Activated CD8-positive, alpha-beta memory T cell treated with anti-CD3 and anti-CD28 coated beads, Interleukin-2, amount 50 U/mL, for 24 hours (primary cell): ENCODE data around the gene FFAR2.
"Not testable (repeated sequence)": the region's sequence is repeated elsewhere in the genome, so short reads cannot be mapped to it uniquely, and the experiment has no call there.

Experiments used
- DNase-seq: peaks from one replicate; pipeline ENCODE4 v3.0.0-alpha.2; 2020; ENCODE audit errors: extremely low read depth

The FFAR2 gene

GRCh38 chr19:35455616-35456201, 7.7 kb downstream of the FFAR2 start:
- DNase-seq: no peak

GRCh38 chr19:35457173-35457572, 9.1 kb downstream of the FFAR2 start:
- no peak for DNase-seq

GRCh38 chr19:35458192-35458591, 10.1 kb downstream of the FFAR2 start:
- DNase-seq: no peak

- no peak for DNase-seq
Observed at GRCh38 chr19:35458731-35459391, 10.8 kb downstream of the FFAR2 start.

- no peak for DNase-seq
Observed at GRCh38 chr19:35459414-35460082, 11.5 kb downstream of the FFAR2 start.

- DNase-seq: no peak
Observed at GRCh38 chr19:35460608-35461007, 12.6 kb downstream of the FFAR2 start.

GRCh38 chr19:35461060-35461459, 13.0 kb downstream of the FFAR2 start:
- no peak for DNase-seq

GRCh38 chr19:35461788-35462187, 13.7 kb downstream of the FFAR2 start:
- DNase-seq: not testable (repeated sequence)

- DNase-seq: no peak
Observed at GRCh38 chr19:35462476-35462953, 14.5 kb downstream of the FFAR2 start.

- not testable (repeated sequence) for DNase-seq
Observed at GRCh38 chr19:35462956-35463355, 14.9 kb downstream of the FFAR2 start.

- DNase-seq: no peak
Observed at GRCh38 chr19:35466259-35466658, 18.2 kb downstream of the FFAR2 start.

- no peak for DNase-seq
Observed at GRCh38 chr19:35468637-35469036, 20.6 kb downstream of the FFAR2 start.

- DNase-seq: no peak
Observed at GRCh38 chr19:35470128-35470527, 22.1 kb downstream of the FFAR2 start.

- not testable (repeated sequence) for DNase-seq
Observed at GRCh38 chr19:35471075-35471474, 23.0 kb downstream of the FFAR2 start.

GRCh38 chr19:35471946-35472345, 23.9 kb downstream of the FFAR2 start:
- DNase-seq: no peak

- no peak for DNase-seq
Observed at GRCh38 chr19:35474104-35474503, 26.0 kb downstream of the FFAR2 start.

GRCh38 chr19:35474594-35474993, 26.5 kb downstream of the FFAR2 start:
- DNase-seq: not testable (repeated sequence)

- DNase-seq: no peak
Observed at GRCh38 chr19:35476149-35476548, 28.1 kb downstream of the FFAR2 start.

GRCh38 chr19:35478794-35479677, 31.0 kb downstream of the FFAR2 start:
- DNase-seq: no peak

- no peak for DNase-seq
Observed at GRCh38 chr19:35483089-35483488, 35.0 kb downstream of the FFAR2 start.

- no peak for DNase-seq
Observed at GRCh38 chr19:35484252-35485036, 36.4 kb downstream of the FFAR2 start.
